Bronchial smooth muscle cell (primary cell): Measurements from ENCODE around the gene INTS1. TPM values are rescaled to one million over a fixed set of nuclear protein-coding genes. Genes with fewer than 3 reads are reported as not detected.

Source experiments
- total RNA-seq: library from RNA; depleted of rRNA; stranded (reverse); fragments of >200 nt; gene quantifications from 2 replicates; pipeline ENCODE4 v1.2.1, GENCODE V29; 2014

The INTS1 gene
- total RNA-seq: 28.2 and 28.5 TPM in 2 replicates

GRCh38 chr7:1503816-1504775 is at the start of gene INTS1:
TSS of gene INTS1 (minus strand) at chr7:1504389. CDS start at chr7:1503960, 429 bp downstream.

GRCh38 chr7:1458683-1459511 is 45.3 kb downstream of the INTS1 start, which contains the start of gene MICALL2:
TSS of gene MICALL2 (minus strand) at chr7:1459470. CDS start at chr7:1459326, 144 bp downstream.

Other genes starting within 250 kb of the INTS1 start
- gene MICALL2, start 44.9 kb downstream of the INTS1 start, total RNA-seq: 17.2 and 18.1 TPM in 2 replicates
- gene MAFK, start 26.3 kb upstream of the INTS1 start, total RNA-seq: 11.2 and 12.5 TPM in 2 replicates
- gene TMEM184A, start 51.8 kb upstream of the INTS1 start, total RNA-seq: under 0.01 and 0.09 TPM in 2 replicates
- 22.7 and 23.6 TPM in 2 replicates for gene PSMG3, start 65.6 kb upstream of the INTS1 start, total RNA-seq
- 1.5 and 3.0 TPM in 2 replicates for gene ELFN1, start 165.9 kb upstream of the INTS1 start, total RNA-seq